ENCODE results near the gene SLC36A3. TPM values are rescaled to one million over a fixed set of nuclear protein-coding genes. Genes with fewer than 3 reads are reported as not detected.

SLC36A3 gene
- total RNA-seq, 3 donors from 2014 or later: not detected

GRCh38 chr5:151283120-151283825 is 20.3 kb downstream of the SLC36A3 start:
- no peaks in the 10 kb centered on the region for H3K4me1 ChIP-seq
- no peaks in the 10 kb centered on the region for H3K27me3 ChIP-seq
- no peak overlapping the region for H3K4me3 ChIP-seq
- no peak for DNase-seq (ENCODE audit: low spot score in 2 of 2)
- no peaks in the 10 kb centered on the region for H3K9me3 ChIP-seq
- TF ChIP-seq POLR2A (IDR thresholded peaks at IDR 0.05) (no peak), POLR2AphosphoS5 (IDR thresholded peaks at IDR 0.05) (no peak), CTCF (IDR thresholded peaks at IDR 0.05) (no peak)
- no peaks in the 10 kb centered on the region for H3K36me3 ChIP-seq
- intact Hi-C loops (cut with DNase I; ENCODE audit: low total_unique reads): no loop called here
- no peak overlapping the region for H3K27ac ChIP-seq

GRCh38 chr5:151281001-151281639 is 22.4 kb downstream of the SLC36A3 start:
- intact Hi-C loops (cut with DNase I; ENCODE audit: low total_unique reads): no loop called here
- H3K36me3 ChIP-seq: no peaks in the 10 kb centered on the region
- no peaks in the 10 kb centered on the region for H3K9me3 ChIP-seq
- H3K27me3 ChIP-seq: no peaks in the 10 kb centered on the region
- H3K27ac ChIP-seq: no peak overlapping the region
- no peaks in the 10 kb centered on the region for H3K4me1 ChIP-seq
- TF ChIP-seq CTCF (IDR thresholded peaks at IDR 0.05) (no peak), POLR2A (IDR thresholded peaks at IDR 0.05) (no peak), POLR2AphosphoS5 (IDR thresholded peaks at IDR 0.05) (no peak)
- H3K4me3 ChIP-seq: no peak overlapping the region
- DNase-seq (ENCODE audit: low spot score in 2 of 2): no peak

GRCh38 chr5:151280443-151280842 is 23.1 kb downstream of the SLC36A3 start:
- no peaks in the 10 kb centered on the region for H3K36me3 ChIP-seq
- TF ChIP-seq CTCF (IDR thresholded peaks at IDR 0.05) (no peak), POLR2AphosphoS5 (IDR thresholded peaks at IDR 0.05) (no peak), POLR2A (IDR thresholded peaks at IDR 0.05) (no peak)
- no peaks in the 10 kb centered on the region for H3K4me1 ChIP-seq
- H3K4me3 ChIP-seq: no peak overlapping the region
- intact Hi-C loops (cut with DNase I; ENCODE audit: low total_unique reads): no loop called here
- no peak overlapping the region for H3K27ac ChIP-seq
- no peaks in the 10 kb centered on the region for H3K27me3 ChIP-seq
- H3K9me3 ChIP-seq: no peaks in the 10 kb centered on the region
- DNase-seq (ENCODE audit: low spot score in 2 of 2): no peak

DNA sequence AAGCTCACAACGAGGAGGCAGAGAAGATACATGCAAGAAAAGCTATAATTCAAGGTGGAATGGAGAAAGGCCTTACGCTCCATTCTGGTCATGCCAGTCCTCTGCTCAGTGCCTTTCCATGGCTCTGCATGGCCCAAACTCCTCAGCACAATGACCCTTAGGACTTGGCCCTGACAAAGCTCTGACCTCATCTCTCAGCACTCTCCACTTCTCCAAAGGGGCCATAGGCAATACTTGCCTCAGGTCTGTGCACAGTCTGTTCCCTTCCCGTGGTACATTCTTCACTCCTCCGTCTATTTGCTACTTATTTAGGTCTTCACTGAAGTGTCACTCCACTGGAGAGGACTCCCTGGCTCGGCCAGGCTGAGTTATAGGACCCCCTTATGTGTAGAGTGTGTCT is 24.7 kb downstream of the SLC36A3 start:
- Histone ChIP-seq H3K9me3 (no peaks in the 10 kb centered on the region), H3K4me3 (no peak overlapping the region), H3K4me1 (no peaks in the 10 kb centered on the region), H3K27me3 (no peaks in the 10 kb centered on the region), H3K27ac (no peak overlapping the region), H3K36me3 (no peaks in the 10 kb centered on the region)
- DNase-seq (ENCODE audit: low spot score in 2 of 2): no peak
- TF ChIP-seq CTCF (IDR thresholded peaks at IDR 0.05): no peak
- TF ChIP-seq POLR2AphosphoS5 (IDR thresholded peaks at IDR 0.05): no peak
- no peak for TF ChIP-seq POLR2A (IDR thresholded peaks at IDR 0.05)
- intact Hi-C loops (cut with DNase I; ENCODE audit: low total_unique reads): no loop called here

- Histone ChIP-seq H3K4me3 (no peak overlapping the region), H3K27ac (no peak overlapping the region), H3K4me1 (no peaks in the 10 kb centered on the region), H3K27me3 (no peaks in the 10 kb centered on the region), H3K9me3 (no peaks in the 10 kb centered on the region), H3K36me3 (no peaks in the 10 kb centered on the region)
- no peak for DNase-seq (ENCODE audit: low spot score in 2 of 2)
- intact Hi-C loops (cut with DNase I; ENCODE audit: low total_unique reads): no loop called here
- no peak for TF ChIP-seq CTCF (IDR thresholded peaks at IDR 0.05)
- TF ChIP-seq POLR2AphosphoS5 (IDR thresholded peaks at IDR 0.05): no peak
- TF ChIP-seq POLR2A (IDR thresholded peaks at IDR 0.05): no peak
Measured at GRCh38 chr5:151275803-151276202, 27.8 kb downstream of the SLC36A3 start.
